Stomach (tissue), 4 donors: ENCODE measurements around the gene CIROP.

Source experiments
- EP300 ChIP-seq: sonication (generic); formaldehyde crosslinking; IDR thresholded peaks from one replicate; pipeline ENCODE4 v1.6.1; 2017; ENCODE audit warnings: antibody characterized with exemption
- POLR2A ChIP-seq, 4 donors: fragments of 450-650 bp; IDR thresholded peaks; one replicate each; pipeline ENCODE4 v1.6.1; 2016; ENCODE audit warnings: antibody characterized with exemption in 4 of 4, control low read depth in 2 of 4, mild to moderate bottlenecking in 1 of 4, moderate library complexity in 1 of 4
- TF ChIP-seq, protein P1 (sequence below), 7 experiments: fragments of 450-650 bp in 4 of 7; fragments of 200-600 bp in 3 of 7; sonication (generic) in 3 of 7; IDR thresholded peaks; one replicate each; pipeline ENCODE4 v1.5.1; 2016 to 2019; ENCODE audit warnings: antibody characterized with exemption in 7 of 7, control low read depth in 2 of 7, mild to moderate bottlenecking in 1 of 7

DNA sequence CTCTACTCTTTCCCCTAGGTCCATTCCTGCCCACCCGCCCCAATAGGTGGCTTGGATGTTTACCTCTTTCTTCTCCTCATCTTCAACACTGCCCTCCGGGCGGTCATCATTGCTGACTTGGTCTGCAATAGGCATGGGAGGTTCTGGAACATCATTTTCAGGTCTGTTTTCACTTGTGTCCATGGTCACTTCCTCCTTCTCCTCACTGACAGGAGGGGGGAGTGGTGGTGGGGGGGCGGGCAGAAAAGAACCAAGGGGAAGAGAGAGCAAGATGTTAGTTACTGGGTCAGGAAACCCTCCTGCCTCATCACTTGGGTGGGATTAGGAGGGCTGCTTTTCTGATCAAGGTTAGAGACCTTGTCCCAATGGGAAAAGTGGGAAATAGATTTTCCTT, 35.4 kb downstream of the CIROP start:
- TF ChIP-seq EP300 = no peak
- TF ChIP-seq POLR2A (IDR thresholded peaks at IDR 0.05) = no peak
- TF ChIP-seq, protein P1, sequence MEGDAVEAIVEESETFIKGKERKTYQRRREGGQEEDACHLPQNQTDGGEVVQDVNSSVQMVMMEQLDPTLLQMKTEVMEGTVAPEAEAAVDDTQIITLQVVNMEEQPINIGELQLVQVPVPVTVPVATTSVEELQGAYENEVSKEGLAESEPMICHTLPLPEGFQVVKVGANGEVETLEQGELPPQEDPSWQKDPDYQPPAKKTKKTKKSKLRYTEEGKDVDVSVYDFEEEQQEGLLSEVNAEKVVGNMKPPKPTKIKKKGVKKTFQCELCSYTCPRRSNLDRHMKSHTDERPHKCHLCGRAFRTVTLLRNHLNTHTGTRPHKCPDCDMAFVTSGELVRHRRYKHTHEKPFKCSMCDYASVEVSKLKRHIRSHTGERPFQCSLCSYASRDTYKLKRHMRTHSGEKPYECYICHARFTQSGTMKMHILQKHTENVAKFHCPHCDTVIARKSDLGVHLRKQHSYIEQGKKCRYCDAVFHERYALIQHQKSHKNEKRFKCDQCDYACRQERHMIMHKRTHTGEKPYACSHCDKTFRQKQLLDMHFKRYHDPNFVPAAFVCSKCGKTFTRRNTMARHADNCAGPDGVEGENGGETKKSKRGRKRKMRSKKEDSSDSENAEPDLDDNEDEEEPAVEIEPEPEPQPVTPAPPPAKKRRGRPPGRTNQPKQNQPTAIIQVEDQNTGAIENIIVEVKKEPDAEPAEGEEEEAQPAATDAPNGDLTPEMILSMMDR (IDR thresholded peaks at IDR 0.05) = no peak
